Vagina (tissue), 2 donors: Measurements from ENCODE around the gene TFAP2C.

Experiments used
- CTCF ChIP-seq, 3 experiments: fragments of 450-650 bp in 2 of 3; fragments of 200-600 bp in 1 of 3; sonication (generic) in 1 of 3; IDR thresholded peaks; one replicate each; pipeline ENCODE4 v1.5.1; 2017 to 2019; ENCODE audit warnings: antibody characterized with exemption in 3 of 3, mild to moderate bottlenecking in 2 of 3, moderate library complexity in 2 of 3
- POLR2A ChIP-seq, 2 donors: fragments of 450-650 bp; IDR thresholded peaks; one replicate each; pipeline ENCODE4 v1.6.1; 2017; ENCODE audit warnings: antibody characterized with exemption in 2 of 2, mild to moderate bottlenecking in 2 of 2, moderate library complexity in 2 of 2

GRCh38 chr20:56595746-56596475, 33.2 kb upstream of the TFAP2C start:
- TF ChIP-seq CTCF (IDR thresholded peaks at IDR 0.05) (no peak), POLR2A (IDR thresholded peaks at IDR 0.05) (no peak)
